Activated CD8-positive, alpha-beta memory T cell treated with anti-CD3 and anti-CD28 coated beads, Interleukin-2, amount 50 U/mL, for 24 hours (primary cell): ENCODE results near the gene SAMD4A.

Experiments used
- DNase-seq: peaks from one replicate; pipeline ENCODE4 v3.0.0-alpha.2; 2020; ENCODE audit errors: extremely low read depth

Gene SAMD4A

DNA sequence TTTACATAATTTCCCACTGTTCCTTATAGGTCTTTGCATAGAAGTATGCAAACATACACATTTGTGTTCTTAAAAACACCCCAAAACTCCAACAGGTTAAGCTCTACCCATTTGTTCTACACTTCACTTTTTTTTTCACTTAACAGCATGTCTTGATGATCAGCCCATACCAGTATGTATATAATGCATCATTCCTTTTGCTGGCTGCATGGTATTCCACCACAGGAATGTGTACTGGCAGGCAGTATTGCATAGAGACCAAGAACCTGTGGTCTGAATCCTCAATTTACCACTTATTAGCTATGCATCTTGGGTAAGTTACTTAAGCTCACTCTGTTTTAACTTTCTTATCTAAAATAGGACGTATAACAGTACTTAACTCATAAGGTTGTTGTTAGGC lies 65.5 kb downstream of the SAMD4A start:
- no peak for DNase-seq

DNA sequence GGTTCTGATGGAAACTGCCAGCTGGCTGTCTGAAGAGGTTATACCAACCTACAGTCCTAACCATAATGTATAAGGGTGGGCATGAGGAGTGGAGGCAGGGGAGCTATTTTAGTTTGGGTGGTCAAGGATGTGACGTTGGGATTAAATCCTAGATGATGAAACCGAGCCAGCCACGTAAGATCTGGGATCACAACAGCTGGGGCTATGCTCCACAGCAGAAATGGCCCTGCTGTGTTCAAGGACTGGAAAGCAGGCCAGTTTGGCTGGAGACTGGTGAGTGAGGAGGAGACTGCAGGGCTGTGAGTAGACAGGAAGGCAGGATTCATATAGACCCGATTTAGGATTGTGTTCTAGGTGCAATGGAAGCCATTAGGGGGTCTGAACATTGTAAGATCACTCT lies 66.1 kb downstream of the SAMD4A start:
- no peak for DNase-seq

DNA sequence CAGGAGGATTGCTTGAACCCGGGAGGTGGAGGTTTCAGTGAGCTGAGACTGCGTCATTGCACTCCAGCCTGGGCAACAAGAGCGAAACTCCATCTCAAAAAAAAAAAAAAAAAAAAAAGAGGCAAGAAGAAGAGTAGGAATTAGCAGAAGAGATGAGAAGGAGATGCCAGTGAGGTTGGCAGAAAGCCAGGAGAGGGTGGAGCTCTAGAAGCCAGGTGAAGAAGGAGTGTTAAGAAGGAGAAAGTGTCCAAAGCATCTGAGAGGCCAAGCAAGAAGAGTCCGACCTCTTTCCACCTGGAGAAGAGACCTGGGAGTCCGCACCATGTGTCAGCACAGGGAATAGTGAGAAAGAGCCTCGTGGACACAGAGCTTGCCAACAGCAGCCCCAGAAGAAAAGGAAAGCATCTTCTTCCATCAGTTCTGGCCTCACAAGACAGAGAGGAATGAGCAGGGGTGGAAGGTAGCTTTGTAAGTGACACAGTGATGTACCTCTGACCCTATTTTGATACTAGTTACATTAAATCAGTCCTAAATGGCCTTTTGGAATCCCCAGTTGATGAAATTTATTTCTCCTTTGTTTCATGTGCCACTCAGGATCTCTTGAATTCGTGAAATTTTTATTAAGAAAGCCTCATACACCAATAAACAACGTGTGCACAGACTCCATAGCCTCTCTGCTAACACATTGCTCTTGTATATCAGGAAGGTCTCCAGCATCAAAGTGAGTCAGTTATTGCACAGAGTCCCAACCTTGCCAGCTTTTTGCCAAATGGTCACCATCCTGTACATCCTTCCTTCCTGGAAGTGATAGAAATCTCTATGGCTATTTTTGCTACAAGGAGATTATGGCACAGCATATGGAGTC lies 70.6 kb downstream of the SAMD4A start:
- no peak for DNase-seq

DNA sequence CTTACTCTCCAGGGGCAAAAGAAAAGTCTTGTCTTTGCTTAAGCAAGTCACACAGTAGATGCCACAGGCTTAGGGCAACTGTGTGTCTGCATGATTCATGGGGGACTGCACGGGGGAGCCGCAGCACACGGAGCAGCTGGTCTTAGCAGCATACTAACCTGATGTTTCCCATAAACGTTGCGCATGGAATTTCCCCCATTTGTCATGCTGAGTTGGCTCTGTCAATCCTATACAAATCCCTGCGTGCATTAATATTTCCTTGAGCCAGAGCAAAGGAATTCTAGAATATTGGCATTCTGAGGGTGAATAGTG lies 71.2 kb downstream of the SAMD4A start:
- DNase-seq, result no peak

DNA sequence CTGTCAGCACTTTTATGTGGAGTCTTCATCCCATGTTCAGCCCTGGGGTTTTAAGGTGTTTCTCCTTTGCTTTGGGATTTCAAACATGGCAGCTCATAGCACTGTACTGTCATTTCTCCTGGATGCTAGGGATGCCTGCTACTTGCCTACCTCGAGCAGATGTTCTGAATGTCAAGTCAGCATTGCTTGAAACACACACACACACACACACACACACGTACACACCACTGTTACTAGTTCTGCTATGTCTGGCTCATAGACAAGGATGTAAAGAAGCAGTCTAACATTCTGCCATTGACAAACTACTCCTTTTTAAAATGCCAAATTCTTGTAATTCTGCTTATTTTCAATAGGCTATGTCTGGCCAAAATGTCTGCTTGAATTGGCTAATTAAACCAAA lies 72.7 kb downstream of the SAMD4A start:
- no peak for DNase-seq

DNA sequence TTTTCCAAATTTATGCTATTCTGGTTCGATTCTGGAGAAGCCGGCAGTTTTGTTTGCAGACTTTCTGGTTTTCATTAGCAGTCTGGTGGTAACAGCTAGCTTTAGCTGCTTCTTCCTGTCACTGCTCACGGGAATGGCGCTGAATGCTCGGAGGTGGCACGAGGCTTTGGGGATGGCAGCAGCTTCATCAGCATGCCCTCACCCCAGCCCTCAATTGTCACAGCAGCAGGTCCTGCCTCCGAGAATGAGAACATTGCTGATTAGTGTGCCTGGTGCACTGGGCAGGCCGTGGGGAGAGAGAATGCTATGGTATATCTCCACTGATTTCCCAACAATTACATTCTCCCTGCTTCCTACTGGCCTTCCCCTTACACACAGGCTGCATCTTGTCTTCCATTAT lies 73.6 kb downstream of the SAMD4A start:
- no peak for DNase-seq

DNA sequence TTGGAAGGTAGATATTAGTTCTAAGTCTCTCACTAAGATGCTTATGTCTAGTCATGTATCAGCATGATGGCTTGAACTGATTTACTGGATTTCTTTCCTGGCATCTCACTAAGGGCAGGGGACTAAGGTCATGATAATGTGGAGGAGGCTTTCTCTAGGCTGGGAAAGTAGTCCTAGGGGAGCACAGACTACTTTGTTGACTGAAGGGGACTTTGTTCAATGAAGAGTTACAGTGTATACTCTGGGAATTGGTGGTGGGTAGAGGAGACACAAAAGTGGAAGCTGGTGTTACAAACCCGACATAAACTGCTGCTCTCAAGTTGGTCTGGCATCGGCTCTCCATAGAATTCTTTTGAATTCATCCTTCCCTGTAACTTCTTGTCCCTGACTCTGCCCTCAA lies 75.2 kb downstream of the SAMD4A start:
- DNase-seq, result no peak

DNA sequence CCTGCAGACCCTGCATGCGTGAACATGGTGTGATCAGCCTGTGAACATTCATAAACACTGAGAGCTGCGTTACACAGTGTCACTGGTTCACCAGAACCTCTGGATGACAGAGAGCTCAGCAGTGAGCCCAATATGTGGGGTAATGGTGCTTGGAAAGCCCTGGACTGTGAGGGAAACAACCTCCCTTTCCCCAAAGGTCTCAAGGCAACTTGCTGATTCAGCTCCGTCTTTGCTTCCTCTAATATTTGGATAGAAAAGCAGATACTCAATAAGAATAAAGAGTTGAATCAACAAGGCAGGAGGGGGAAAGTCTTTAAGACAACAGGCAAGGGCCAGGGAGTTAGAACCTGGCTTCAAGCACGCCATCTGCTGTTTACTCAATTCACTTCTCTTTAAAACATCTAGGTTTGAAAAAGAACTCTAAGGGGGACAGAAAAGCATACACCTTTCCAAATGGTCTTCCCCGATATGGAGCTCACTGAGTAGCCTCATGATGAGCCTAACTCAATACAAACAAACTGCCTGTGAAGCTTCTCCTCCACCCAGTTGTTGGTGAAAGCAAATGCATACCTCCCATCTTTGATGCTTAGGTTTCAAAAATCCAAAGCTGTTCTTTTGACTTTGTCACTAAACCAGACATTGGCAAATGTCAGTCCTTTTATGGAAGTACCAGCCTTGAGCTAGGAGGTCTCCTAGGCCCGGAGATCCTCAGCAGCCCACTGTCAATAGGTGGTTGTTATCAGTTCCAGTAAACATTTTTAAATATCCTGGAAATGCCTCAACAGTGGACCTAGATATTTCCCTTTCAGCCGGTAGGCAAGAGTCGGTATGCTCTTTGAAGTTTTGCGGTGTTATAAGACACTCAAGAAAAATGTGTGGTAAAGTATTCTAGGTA lies 76.1 kb downstream of the SAMD4A start:
- no peak for DNase-seq

DNA sequence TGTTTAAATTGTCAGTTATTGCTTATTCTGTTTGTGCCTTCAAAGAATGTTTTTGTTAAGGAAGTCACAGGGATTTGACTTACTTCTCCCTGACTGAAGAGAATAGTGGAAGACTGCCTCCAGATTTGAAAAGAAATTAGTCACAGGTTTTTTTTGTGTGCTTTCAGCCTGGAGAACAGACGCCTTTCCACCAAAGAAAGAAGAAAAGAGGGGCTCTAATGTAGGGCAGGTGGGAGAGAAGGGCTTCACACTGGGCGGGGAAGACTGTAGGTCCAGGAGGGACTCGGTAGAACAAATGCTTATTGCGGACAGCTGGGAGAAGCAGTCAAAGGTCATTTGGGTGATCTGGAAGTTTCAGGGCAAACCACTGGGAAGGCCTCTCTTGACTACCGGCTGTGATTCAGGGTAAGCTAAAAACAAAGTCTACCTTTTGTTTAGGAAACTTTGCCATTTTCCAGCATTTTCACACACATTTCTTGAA lies 76.8 kb downstream of the SAMD4A start:
- DNase-seq, result no peak

DNA sequence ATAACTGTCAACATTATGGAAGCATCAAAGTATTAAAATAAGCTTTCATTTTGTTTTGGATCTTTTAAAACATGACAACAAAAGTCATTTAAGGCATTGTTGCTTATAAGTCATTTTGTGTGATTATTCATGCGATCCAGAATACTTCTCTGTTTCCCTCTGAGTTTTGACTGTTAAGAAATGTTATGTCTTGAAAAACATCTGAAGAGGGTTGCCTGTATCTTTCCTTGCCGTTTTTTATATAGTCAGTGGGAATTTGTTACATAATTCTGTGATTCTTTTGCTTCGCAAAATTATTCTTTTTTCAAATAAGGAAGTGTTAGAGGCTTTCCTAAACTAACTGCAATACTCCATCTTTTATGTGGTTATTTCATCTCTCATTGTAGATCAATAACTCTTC lies 78.7 kb downstream of the SAMD4A start:
- no peak for DNase-seq

DNA sequence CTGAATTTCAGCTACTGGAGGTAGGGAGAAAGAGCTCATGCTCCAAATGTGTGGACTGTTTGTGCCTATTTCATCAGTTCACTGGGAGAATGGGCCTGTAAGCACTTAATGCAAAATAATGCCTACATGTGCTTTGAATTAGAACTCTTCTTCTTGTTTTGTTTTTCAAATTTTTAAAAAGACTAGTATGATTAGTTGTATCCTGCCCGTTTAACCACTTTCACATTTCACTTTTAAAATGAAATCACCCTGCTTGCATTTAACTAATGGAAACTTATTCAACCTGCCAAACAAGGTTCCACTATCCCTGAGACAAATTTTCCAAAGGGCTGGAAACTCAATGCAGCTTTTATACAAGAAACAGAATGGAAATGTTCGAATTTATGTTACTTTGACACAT lies 79.7 kb downstream of the SAMD4A start:
- DNase-seq, result no peak

DNA sequence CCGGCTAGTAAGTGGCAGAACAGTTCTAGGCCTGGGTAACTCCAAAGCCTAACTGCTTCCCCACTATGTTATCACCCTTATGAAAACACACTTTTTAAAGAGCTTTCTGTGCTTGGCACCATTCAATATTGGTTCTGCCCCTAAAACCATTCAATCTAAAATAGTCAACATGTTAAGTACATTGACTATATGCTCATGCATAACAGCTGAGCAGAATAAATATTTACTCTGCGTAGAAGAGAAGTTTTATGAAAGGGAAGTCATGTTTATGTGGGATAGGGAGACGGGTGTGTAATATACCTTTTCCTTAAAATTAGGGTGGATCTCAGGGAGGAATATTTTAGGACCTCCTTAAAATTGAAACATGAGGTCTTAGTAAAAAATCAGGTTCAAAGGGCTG lies 80.5 kb downstream of the SAMD4A start:
- DNase-seq, result no peak

DNA sequence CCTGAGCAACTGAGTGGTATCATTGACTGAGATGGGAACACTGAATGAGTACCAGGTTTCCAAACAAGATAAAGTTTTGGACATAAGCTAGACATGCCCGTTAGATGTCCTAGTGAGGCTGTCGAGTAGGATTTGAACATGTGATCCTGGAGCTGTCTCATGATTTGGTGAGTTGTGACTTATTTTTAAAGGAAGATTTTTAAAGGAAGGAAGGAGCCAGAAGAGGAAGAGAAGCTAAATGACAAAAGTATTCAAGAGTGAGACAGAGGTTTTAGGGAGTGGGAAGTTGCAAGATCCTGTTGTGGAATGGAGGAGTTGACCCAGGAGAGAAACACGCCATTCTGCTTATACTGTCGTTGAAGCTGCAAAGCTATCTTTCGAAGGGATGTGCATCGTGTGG lies 82.1 kb downstream of the SAMD4A start:
- no peak for DNase-seq

DNA sequence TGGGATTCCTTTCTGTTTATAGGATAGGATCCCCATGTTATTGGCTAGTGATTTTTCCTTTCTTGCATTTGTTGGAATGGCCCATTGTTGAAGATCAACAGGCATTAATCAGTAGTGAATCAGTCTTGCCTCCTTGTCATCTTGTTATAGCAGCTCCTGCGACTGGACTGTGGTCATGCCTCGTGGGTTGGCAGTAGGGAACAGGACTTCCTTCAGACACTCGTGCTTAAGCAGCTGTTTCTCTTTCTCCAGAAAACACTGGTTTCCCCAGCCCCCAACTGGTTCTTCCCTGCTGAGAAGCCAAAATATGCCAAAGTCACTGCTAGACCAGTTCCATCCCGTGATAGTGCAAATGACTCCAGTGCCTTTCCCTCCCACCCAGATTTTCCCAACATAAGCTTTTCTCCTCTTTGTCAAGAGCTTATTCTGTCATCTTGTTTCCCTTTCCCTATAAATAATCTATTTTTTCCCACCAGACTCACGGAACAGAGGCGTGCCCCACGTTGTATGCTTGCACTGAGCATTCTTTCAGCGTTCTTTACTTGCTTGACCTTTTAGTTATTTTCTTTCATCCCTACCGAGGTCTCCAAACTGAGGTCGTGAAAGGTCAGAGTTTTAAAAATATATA lies 83.5 kb downstream of the SAMD4A start:
- no peak for DNase-seq

DNA sequence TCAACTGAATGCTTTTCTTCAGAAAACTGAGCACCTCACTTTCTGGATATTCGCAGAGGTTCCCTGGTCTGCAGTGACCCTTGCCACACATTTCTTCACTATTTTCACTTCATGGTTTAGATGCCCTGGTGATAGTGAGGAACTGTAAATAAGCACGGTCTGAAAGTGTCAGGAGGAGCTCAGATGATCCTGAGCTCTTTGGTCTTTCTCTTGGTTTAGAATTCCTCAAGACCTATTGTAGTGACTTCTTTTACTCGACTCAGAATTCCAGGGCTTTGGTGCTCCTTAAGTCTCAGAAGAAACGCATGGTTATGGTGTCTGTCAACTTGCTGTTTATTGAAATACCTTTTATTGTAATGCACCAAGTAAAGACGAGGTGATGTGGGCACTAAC lies 84.0 kb downstream of the SAMD4A start:
- no peak for DNase-seq

DNA sequence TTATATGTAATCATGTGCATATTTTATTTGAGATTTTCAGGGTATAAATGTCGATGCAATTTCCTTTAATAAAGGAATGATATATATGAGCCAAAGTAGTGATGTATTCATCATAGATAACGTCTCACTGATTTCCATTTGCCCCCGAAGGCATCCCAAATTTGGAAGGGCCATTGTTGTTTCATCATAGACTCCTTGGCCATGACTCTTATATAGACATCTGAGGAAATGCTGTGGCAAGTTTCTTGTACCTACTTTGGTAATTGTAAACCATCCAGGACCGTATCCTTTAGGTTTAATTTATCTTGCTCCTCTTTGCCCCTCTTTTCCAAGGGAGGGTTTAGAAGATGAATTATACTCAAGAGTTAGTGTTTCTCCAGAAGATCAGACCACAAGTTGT lies 84.7 kb downstream of the SAMD4A start:
- DNase-seq, result no peak

DNA sequence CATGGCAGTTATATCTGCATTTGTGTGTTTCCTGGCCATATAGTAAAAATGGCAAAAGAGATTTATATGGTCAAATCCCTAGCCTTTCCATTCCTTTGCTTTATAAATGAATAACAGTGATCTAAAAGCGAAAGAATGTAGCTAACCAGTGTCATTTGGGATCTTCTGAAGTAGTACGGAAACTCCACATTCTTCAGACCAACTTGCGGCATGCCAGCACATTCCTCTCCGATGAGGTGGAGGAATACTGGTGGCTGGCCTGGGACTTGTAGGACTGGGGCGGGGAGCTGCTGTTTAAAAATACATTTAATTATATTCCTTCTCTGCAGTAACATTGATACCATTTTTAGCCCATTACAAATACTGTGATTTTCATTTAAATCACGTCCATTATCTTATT lies 85.3 kb downstream of the SAMD4A start:
- DNase-seq, result no peak

DNA sequence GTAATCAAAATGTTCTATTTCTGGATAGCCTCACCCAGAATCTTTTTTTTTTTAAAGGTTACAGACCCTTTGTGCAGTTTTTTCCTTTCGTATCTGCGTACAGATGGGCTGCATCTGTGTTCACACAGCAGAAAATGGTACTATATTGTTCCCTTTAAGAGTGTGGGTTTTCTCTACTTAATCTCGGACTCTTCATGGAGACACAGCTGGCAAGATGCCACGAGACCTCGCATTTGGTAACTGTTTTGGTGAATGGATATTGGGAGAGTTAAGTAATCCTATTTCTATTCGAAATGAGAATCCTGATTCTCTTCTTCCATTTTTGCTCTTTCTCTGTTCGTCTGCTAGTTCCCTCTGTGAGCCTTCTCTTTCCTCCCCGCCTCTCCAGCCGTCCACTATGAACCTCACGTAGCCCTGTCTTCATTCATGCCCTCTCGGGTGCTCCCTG lies 85.7 kb downstream of the SAMD4A start:
- no peak for DNase-seq

DNA sequence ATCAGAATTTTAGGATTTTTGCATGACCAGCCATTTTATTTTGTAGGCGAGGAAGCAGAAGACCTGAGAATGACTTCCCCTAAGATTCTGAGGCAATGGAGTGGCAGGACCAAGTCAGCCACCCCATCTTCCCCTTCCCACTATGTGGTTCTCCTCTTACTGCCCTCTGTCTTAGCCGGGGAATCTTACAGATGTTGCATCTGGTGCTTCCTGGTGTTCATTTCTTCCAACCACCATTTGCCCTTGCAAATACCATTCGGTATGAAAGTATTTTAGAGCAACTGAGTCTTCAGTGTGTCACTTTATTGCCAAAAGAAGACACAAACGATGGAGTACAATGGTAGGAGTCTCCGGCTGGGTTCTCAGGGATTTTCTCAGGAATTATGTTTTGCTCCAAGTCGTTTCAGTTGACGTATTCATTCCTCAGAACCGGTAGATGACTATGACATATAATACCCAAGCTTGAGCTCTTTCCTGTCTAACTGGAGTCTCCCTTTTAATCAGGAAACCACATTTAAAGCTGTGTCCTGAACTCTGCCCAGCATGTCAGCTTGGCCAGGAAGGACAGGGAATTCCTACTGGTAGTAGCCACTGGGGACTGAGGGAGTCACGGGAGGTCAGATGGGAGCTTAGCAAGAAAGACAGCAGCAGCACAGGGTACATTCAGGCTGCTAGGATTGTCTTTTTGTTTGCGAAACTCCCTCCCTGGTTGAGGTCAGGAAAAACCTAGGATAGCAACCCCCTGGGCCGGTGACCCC lies 87.0 kb downstream of the SAMD4A start:
- no peak for DNase-seq

DNA sequence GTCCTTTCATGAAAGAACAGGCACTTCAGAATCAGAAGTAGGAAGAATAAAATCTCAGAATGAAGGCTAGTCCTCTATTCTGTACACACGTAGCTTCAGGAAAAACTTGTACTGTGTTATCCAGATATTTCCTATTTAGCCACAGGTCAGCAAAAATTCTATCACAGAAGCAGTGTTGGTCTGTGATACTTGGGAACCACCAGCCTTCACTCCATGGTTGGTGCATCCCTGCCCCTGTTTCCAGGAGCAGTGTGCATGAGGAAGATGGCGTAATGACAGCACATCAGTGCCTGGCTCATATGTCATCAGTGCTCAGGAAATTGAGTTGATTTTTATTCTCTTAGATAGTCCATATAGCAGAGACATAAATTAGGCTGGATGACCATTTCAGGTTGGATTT lies 87.7 kb downstream of the SAMD4A start:
- DNase-seq, result no peak

DNA sequence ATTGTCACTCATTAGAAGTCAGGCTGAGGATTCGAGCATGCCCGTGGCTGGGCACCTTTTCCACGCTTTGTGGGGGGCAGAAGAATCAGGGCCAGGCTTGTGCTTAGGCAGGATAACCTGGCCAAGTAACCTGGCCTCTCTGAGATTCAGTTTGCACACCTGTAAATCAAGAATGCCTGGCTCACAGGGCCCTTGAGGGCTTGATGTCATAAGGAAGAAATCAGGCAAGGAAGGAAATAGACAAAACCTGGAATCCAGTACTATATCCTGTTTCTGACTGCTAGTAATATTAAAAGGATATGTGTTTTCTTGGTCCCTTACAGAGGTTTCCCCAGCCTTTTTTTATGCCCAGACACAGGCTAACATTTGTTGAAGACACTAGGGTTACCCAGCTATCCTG lies 91.9 kb downstream of the SAMD4A start:
- DNase-seq, result no peak

DNA sequence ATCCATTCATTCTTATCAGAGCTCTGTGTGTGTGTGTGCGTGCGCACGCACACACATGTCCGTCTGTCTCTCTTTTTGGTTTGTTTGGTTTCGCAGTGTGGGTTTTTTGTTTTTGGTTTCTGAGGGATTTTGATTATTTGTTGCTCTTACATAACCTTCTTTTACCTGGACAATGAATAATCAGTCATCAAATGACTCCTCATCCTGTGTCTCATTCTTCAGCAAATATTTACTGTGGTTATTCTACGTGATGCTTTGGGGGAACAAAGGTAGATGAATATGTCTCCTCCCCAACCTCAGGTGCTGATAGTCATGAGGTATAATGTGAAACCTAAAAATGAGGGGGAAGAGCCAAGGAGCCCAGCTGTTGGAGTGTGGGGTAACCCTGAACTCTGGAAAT lies 92.4 kb downstream of the SAMD4A start:
- DNase-seq, result no peak
